H1 (cell line): ENCODE data around the gene FOXP4. TPM values are rescaled to one million over a fixed set of nuclear protein-coding genes. Genes with fewer than 3 reads are reported as not detected.

Experiments used
- CTCF ChIA-PET: fragments of 300-600 bp; sonication (Branson Sonifier 250); formaldehyde crosslinking; loops from one replicate; lab custom pipeline; 2021; ENCODE audit not compliant: partially characterized antibody; lab: Charles Lee
- POLR2A ChIA-PET: fragments of 300-600 bp; sonication (Branson Sonifier 250); formaldehyde crosslinking; loops from one replicate; lab custom pipeline; 2021; ENCODE audit warnings: inconsistent platforms; ENCODE audit not compliant: partially characterized antibody; lab: Charles Lee
- DNase-seq, 2 experiments: peaks; one replicate each; pipeline versions ENCODE4 v3.0.0 to v3.0.0-alpha.2; 2010 to 2022; ENCODE audit warnings: low spot score in 2 of 2, low read depth in 1 of 2, mixed read lengths in 1 of 2
- FAIRE-seq: peaks from 2 replicates; lab custom pipeline; 2011; peaks lifted over from hg19 to GRCh38; lab: Jason Lieb, UNC
- H2AFZ ChIP-seq: 2 replicates; pipeline ENCODE4 v1.8.1; 2012; ENCODE audit warnings: low read length, inconsistent platforms
- H2AK5ac ChIP-seq: 2 replicates; pipeline ENCODE4 v1.6.1; 2013; ENCODE audit warnings: low read depth, low read length
- H2BK120ac ChIP-seq: replicated peaks from 2 replicates; pipeline ENCODE3; 2013; ENCODE audit warnings: low read depth, low read length, inconsistent platforms
- H2BK12ac ChIP-seq: 2 replicates; pipeline ENCODE4 v1.6.1; 2013; ENCODE audit warnings: low read depth, low read length
- H2BK15ac ChIP-seq: 2 replicates; pipeline ENCODE4 v1.6.1; 2013; ENCODE audit warnings: low read length
- H2BK20ac ChIP-seq: 2 replicates; pipeline ENCODE4 v1.6.1; 2013; ENCODE audit warnings: low read length
- H2BK5ac ChIP-seq: 2 replicates; pipeline ENCODE4 v1.6.1; 2013; ENCODE audit warnings: low read depth, low read length
- H3K14ac ChIP-seq: 2 replicates; pipeline ENCODE4 v1.6.1; 2013; ENCODE audit warnings: inconsistent platforms; ENCODE audit not compliant: insufficient read length
- H3K18ac ChIP-seq: 2 replicates; pipeline ENCODE4 v1.6.1; 2013; ENCODE audit warnings: low read length; ENCODE audit errors: extremely low read depth
- H3K23ac ChIP-seq: 2 replicates; pipeline ENCODE4 v1.6.1; 2013; ENCODE audit warnings: inconsistent platforms; ENCODE audit not compliant: insufficient read length
- H3K23me2 ChIP-seq: 2 replicates; pipeline ENCODE4 v1.6.1; 2013; ENCODE audit warnings: low read depth, low read length
- H3K27ac ChIP-seq: 2 replicates; pipeline ENCODE4 v1.6.1; 2011; ENCODE audit warnings: low read depth, low read length, inconsistent platforms
- H3K27me3 ChIP-seq, 4 experiments: replicated peaks in 1 of 4; 1 replicate in 1 of 4; 2 replicates in 3 of 4; pipeline versions ENCODE4 v1.6.1 to v1.8.1; 2011 to 2013; ENCODE audit warnings: low read length in 3 of 4, mild to moderate bottlenecking in 3 of 4, inconsistent platforms in 2 of 4, mixed read lengths in 2 of 4, moderate library complexity in 1 of 4; ENCODE audit not compliant: control insufficient read depth in 3 of 4, insufficient read depth in 3 of 4; ENCODE audit errors: extremely low read depth in 1 of 4
- H3K36me3 ChIP-seq, 4 experiments: 2 replicates each; pipeline versions ENCODE4 v1.6.1 to v1.8.1; 2011 to 2013; ENCODE audit warnings: mild to moderate bottlenecking in 4 of 4, low read length in 3 of 4, moderate library complexity in 2 of 4, control low read depth in 1 of 4, inconsistent platforms in 1 of 4; ENCODE audit not compliant: insufficient read depth in 4 of 4, control insufficient read depth in 2 of 4
- H3K4ac ChIP-seq: replicated peaks from 2 replicates; pipeline ENCODE3; 2013; ENCODE audit warnings: low read length, low read depth, mixed read lengths, inconsistent platforms; ENCODE audit not compliant: insufficient read length
- H3K4me1 ChIP-seq, 4 experiments: replicated peaks in 1 of 4; 1 replicate in 1 of 4; 2 replicates in 3 of 4; pipeline versions ENCODE4 v1.6.1 to v1.8.1; 2011 to 2013; ENCODE audit warnings: low read length in 3 of 4, inconsistent platforms in 2 of 4, mixed read lengths in 1 of 4; ENCODE audit not compliant: insufficient read depth in 4 of 4, control insufficient read depth in 3 of 4
- H3K4me2 ChIP-seq, 2 experiments: 2 replicates each; pipeline versions ENCODE4 v1.6.1 to v1.8.1; 2011 to 2013; ENCODE audit warnings: low read depth in 2 of 2, low read length in 2 of 2, control low read depth in 1 of 2, inconsistent platforms in 1 of 2, mild to moderate bottlenecking in 1 of 2; ENCODE audit not compliant: insufficient read depth in 1 of 2
- H3K4me3 ChIP-seq, 4 experiments: fragments of 200-600, 300-600 bp in 1 of 4; sonication (generic), shearing (Covaris generic), sonication (Bioruptor Twin) in 1 of 4; 2 replicates each; pipeline versions ENCODE4 v1.5.1 to v1.8.1; 2011 to 2016; ENCODE audit warnings: low read length in 4 of 4, low read depth in 3 of 4, control low read depth in 2 of 4, inconsistent platforms in 2 of 4, mild to moderate bottlenecking in 2 of 4, mixed read lengths in 1 of 4, moderate library complexity in 1 of 4; ENCODE audit not compliant: insufficient read depth in 2 of 4; ENCODE audit errors: extremely low read depth in 1 of 4
- H3K56ac ChIP-seq: replicated peaks from 2 replicates; pipeline ENCODE3; 2013; ENCODE audit warnings: low read depth, mild to moderate bottlenecking, mixed read lengths, low read length, inconsistent platforms; ENCODE audit not compliant: insufficient read length
- H3K79me1 ChIP-seq: 2 replicates; pipeline ENCODE4 v1.6.1; 2013; ENCODE audit warnings: low read depth, low read length, control low read depth
- H3K79me2 ChIP-seq, 2 experiments: 2 replicates each; pipeline versions ENCODE4 v1.6.1 to v1.8.1; 2012 to 2013; ENCODE audit warnings: low read length in 2 of 2, mild to moderate bottlenecking in 2 of 2, inconsistent platforms in 1 of 2; ENCODE audit not compliant: insufficient read depth in 2 of 2, control insufficient read depth in 1 of 2
- H3K9ac ChIP-seq, 4 experiments: replicated peaks in 1 of 4; 1 replicate in 1 of 4; 2 replicates in 3 of 4; pipeline versions ENCODE4 v1.6.1 to v1.8.1; 2011 to 2013; ENCODE audit warnings: low read depth in 3 of 4, low read length in 3 of 4, control low read depth in 2 of 4, mild to moderate bottlenecking in 2 of 4, moderate library complexity in 2 of 4, inconsistent platforms in 1 of 4; ENCODE audit errors: extremely low read depth in 1 of 4
- H3K9me3 ChIP-seq, 2 experiments: 2 replicates each; pipeline versions ENCODE4 v1.6.1 to v1.8.1; 2012 to 2013; ENCODE audit warnings: mild to moderate bottlenecking in 2 of 2, moderate library complexity in 2 of 2, control low read depth in 1 of 2, inconsistent platforms in 1 of 2, low read depth in 1 of 2, low read length in 1 of 2, mixed read lengths in 1 of 2; ENCODE audit not compliant: insufficient read depth in 2 of 2
- H4K20me1 ChIP-seq, 2 experiments: replicated peaks in 1 of 2; 2 replicates each; pipeline versions ENCODE3 to v1.8.1; 2011 to 2013; ENCODE audit warnings: inconsistent platforms in 2 of 2, low read length in 2 of 2, mild to moderate bottlenecking in 1 of 2; ENCODE audit not compliant: insufficient read depth in 2 of 2, control insufficient read depth in 1 of 2
- H4K5ac ChIP-seq: 2 replicates; pipeline ENCODE4 v1.6.1; 2013; ENCODE audit warnings: low read length, low read depth, mixed read lengths, inconsistent platforms; ENCODE audit not compliant: insufficient read length
- H4K8ac ChIP-seq: 2 replicates; pipeline ENCODE4 v1.8.0; 2013; ENCODE audit warnings: mild to moderate bottlenecking, moderate library complexity, low read length, inconsistent platforms; ENCODE audit not compliant: insufficient read depth; ENCODE audit errors: extremely low read depth
- H4K91ac ChIP-seq: replicated peaks from 2 replicates; pipeline ENCODE3; 2013; ENCODE audit warnings: low read length, mixed read lengths, inconsistent platforms; ENCODE audit not compliant: insufficient read length
- ASH2L ChIP-seq: fragments of 200-600, 300-600 bp; sonication (generic); IDR thresholded peaks from one replicate; pipeline ENCODE4 v1.7.1; 2017; ENCODE audit warnings: low read length
- BCL11A ChIP-seq, 2 experiments: IDR thresholded peaks; one replicate each; pipeline ENCODE4 v1.6.1; 2011; ENCODE audit warnings: low read depth in 2 of 2, low read length in 2 of 2, mild to moderate bottlenecking in 2 of 2
- CBX5 ChIP-seq: fragments of 300-800, 300-1000 bp; sonication (generic); IDR thresholded peaks from 2 replicates; pipeline ENCODE4 v1.7.1; 2016; ENCODE audit warnings: antibody characterized with exemption, low read length, low read depth
- CHD1 ChIP-seq: IDR thresholded peaks from 2 replicates; pipeline ENCODE4 v1.6.1; 2012; ENCODE audit warnings: low read depth, low read length, improper control_type of control experiment
- CREB1 ChIP-seq: IDR thresholded peaks from 2 replicates; pipeline ENCODE4 v1.6.1; 2012; ENCODE audit warnings: inconsistent platforms
- MAFK ChIP-seq: IDR thresholded peaks from 2 replicates; pipeline ENCODE4 v1.6.1; 2012; ENCODE audit warnings: low read depth, mild to moderate bottlenecking, improper control_type of control experiment, low read length
- PHF8 ChIP-seq: fragments of 200-600 bp; sonication (generic); conservative IDR thresholded peaks from 2 replicates; pipeline ENCODE4 v1.7.1; 2012; ENCODE audit warnings: low read depth, mild to moderate bottlenecking, inconsistent platforms, low read length, moderate library complexity
- POU5F1 ChIP-seq: IDR thresholded peaks from 2 replicates; pipeline ENCODE4 v1.6.1; 2011; ENCODE audit warnings: low read depth, mild to moderate bottlenecking, low read length, moderate library complexity
- RFX5 ChIP-seq: IDR thresholded peaks from 2 replicates; pipeline ENCODE4 v1.6.1; 2011; ENCODE audit warnings: low read depth, low read length, improper control_type of control experiment, borderline replicate concordance
- SIN3A ChIP-seq, 2 experiments: IDR thresholded peaks in 1 of 2; conservative IDR thresholded peaks in 1 of 2; 2 replicates each; pipeline ENCODE4 v1.6.1; 2011 to 2012; ENCODE audit warnings: low read length in 2 of 2, improper control_type of control experiment in 1 of 2, low read depth in 1 of 2, mild to moderate bottlenecking in 1 of 2
- SIRT6 ChIP-seq: IDR thresholded peaks from one replicate; pipeline ENCODE4 v1.7.1; 2012; ENCODE audit warnings: low read length, inconsistent platforms
- SP1 ChIP-seq: IDR thresholded peaks from 2 replicates; pipeline ENCODE4 v1.6.1; 2011; ENCODE audit warnings: low read depth, low read length
- ZNF274 ChIP-seq: IDR thresholded peaks from 2 replicates; pipeline ENCODE4 v1.7.0; 2012; ENCODE audit warnings: low read length, borderline replicate concordance; ENCODE audit errors: extremely low read depth
- WGBS, 2 experiments: shearing (Covaris generic) in 1 of 2; methylation state at CpG; one replicate each; pipeline versions ENCODE4 v1.1.6 to v1.1.7; 2013 to 2015; ENCODE audit warnings: low lambda C conversion rate in 2 of 2, mixed read lengths in 2 of 2, inconsistent platforms in 1 of 2, low coverage in 1 of 2, missing lambda C conversion rate in 1 of 2; ENCODE audit not compliant: insufficient replicate concordance in 2 of 2, insufficient coverage in 1 of 2, insufficient read length in 1 of 2; ENCODE audit errors: extremely low coverage in 1 of 2, missing lambda C conversion rate in 1 of 2; 5-methylcytosine and 5-hydroxymethylcytosine counted together
- polyA plus RNA-seq, 7 experiments: library from polyadenylated mRNA; depleted of rRNA in 3 of 7; stranded (reverse) in 5 of 7; unstranded in 2 of 7; fragments of >200 nt in 5 of 7; fragments of 200-250 nt in 2 of 7; gene quantifications; 1 replicate in 5 of 7; 2 replicates in 1 of 7; 4 replicates in 1 of 7; pipeline versions ENCODE4 v1.2.1 to v1.2.3, GENCODE V29; 2011 to 2013; ENCODE audit warnings: missing spikeins in 2 of 7, mixed read lengths in 2 of 7
- total RNA-seq: library from RNA; stranded (reverse); fragmentation: NEBNext Ultra II Directional; extraction: Animal tissue kit (Norgen Biotek cat#: 25700); gene quantifications from 2 replicates; pipeline ENCODE4 v1.2.1, GENCODE V29; 2021

The FOXP4 gene
- total and polyA plus RNA-seq, 2 of the 8 experiments (the other 6 are each of a cell fraction or from before 2014, with no cell fraction given): 4.8 to 13.3 TPM

DNA sequence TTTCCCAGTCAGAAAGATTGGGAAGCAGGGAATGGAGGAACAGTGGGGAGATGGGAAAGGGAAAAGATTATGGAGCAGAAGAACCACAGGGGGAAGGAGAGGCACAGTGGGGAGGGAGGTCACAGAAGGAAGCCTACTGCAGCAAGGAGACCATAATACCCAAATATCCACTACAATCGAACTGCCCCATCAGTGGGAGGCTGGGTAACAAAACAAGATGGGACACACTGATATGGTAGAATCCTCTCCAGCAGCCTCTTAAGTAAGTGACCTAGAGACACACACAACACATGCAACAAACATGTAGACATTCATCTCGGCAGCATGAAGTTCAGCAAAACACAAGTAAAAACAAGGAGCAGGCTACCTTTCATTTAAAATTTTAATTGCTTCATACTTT is 4.8 kb upstream of the FOXP4 start:
- no peak overlapping the region for H3K23ac ChIP-seq
- no peak overlapping the region for H2AFZ ChIP-seq
- DNase-seq: no peak
- H3K27ac ChIP-seq: no peak overlapping the region
- no peak overlapping the region for H3K4me2 ChIP-seq
- no peak overlapping the region for H2BK12ac ChIP-seq
- no peak overlapping the region for H3K56ac ChIP-seq
- no peak overlapping the region for H4K5ac ChIP-seq
- POLR2A ChIA-PET: no interaction called here
- peaks cover 11 to 35% (median 26%) of the 10 kb centered on the region in 4 experiments for H3K27me3 ChIP-seq
- H2BK120ac ChIP-seq: no peak overlapping the region
- no peaks in the 10 kb centered on the region for H3K36me3 ChIP-seq
- H2BK15ac ChIP-seq: peak overlapping the region; percentile 48; the same call in 1 of the 2 replicates
- WGBS, 2 experiments: 91% methylated on average over 2 of the region's 2 CpGs; no CpG with 5 or more reads in 1 of the 2 experiments
- no peak overlapping the region for H4K91ac ChIP-seq
- no peaks in the 10 kb centered on the region for H3K9me3 ChIP-seq
- H2BK5ac ChIP-seq: no peak overlapping the region
- no peak overlapping the region for H3K4ac ChIP-seq
- no peak overlapping the region for H3K18ac ChIP-seq
- FAIRE-seq: no peak
- H3K79me1 ChIP-seq: no peaks in the 10 kb centered on the region
- TF ChIP-seq SIN3A (conservative IDR thresholded peaks at IDR 0.05 in 1 of 2, IDR thresholded peaks at IDR 0.05 in 1 of 2; ENCODE audit: low read depth in 1 of 2, low read length in 2 of 2) (no peak), CREB1 (no peak), POU5F1 (no peak), SIRT6 (no peak), CHD1 (no peak), PHF8 (no peak), CBX5 (no peak), SP1 (no peak), RFX5 (no peak), ASH2L (no peak), BCL11A (IDR thresholded peaks at IDR 0.05; ENCODE audit: low read depth in 2 of 2, low read length in 2 of 2) (no peak), ZNF274 (no peak), MAFK (no peak)
- TF ChIP-seq, all 59 proteins: peak for 0
- peaks cover 2% of the 10 kb centered on the region in 2 experiments for H4K20me1 ChIP-seq
- H2BK20ac ChIP-seq: no peak overlapping the region
- no peaks in the 10 kb centered on the region for H3K79me2 ChIP-seq
- CTCF ChIA-PET: interaction anchor here (1.0 to 2.5 kb wide), 4 partner anchors 61 to 140 kb away, joined by 3 to 9 read pairs (median 4); no protein-coding TSS in a partner anchor
- H3K4me1 ChIP-seq: peaks cover 0 to 9% (median 7%) of the 10 kb centered on the region in 4 experiments; a peak in 5 of 7 replicates
- no peak overlapping the region for H3K14ac ChIP-seq
- no peak overlapping the region for H4K8ac ChIP-seq
- H3K4me3 ChIP-seq: no peak overlapping the region
- H3K9ac ChIP-seq: no peak overlapping the region
- H2AK5ac ChIP-seq: no peak overlapping the region
- H3K23me2 ChIP-seq: peaks cover 12% of the 10 kb centered on the region
